Glomerular visceral epithelial cell (primary cell): Measurements from ENCODE around the gene ZSCAN9.

Experiments
- DNase-seq: peaks from one replicate; pipeline ENCODE4 v3.0.0-alpha.2; 2016; ENCODE audit errors: extremely low spot score

The ZSCAN9 gene

GRCh38 chr6:28225056-28225834 is at the start of gene ZSCAN9:
Gene ZSCAN9, plus strand, starts transcription at chr6:28225275. Its CDS starts 1,810 bp downstream, at chr6:28227085.
- peak; percentile 93 for DNase-seq

- no peak for DNase-seq
These were observed 48.7 kb upstream of the ZSCAN9 start for GRCh38 chr6:28176373-28176772.

- DNase-seq, result no peak
These were observed 42.8 kb upstream of the ZSCAN9 start for GRCh38 chr6:28182255-28182654.

- no peak for DNase-seq
These were observed 36.7 kb upstream of the ZSCAN9 start for GRCh38 chr6:28188111-28188979.

GRCh38 chr6:28200020-28200419 is 25.1 kb upstream of the ZSCAN9 start:
- DNase-seq, result no peak

GRCh38 chr6:28203201-28203600 is 21.9 kb upstream of the ZSCAN9 start:
- DNase-seq, result no peak

GRCh38 chr6:28205879-28206278 is 19.2 kb upstream of the ZSCAN9 start:
- no peak for DNase-seq

GRCh38 chr6:28206527-28206926 is 18.5 kb upstream of the ZSCAN9 start:
- DNase-seq, result no peak

- no peak for DNase-seq
These were observed 18.1 kb upstream of the ZSCAN9 start for GRCh38 chr6:28206928-28207509.

GRCh38 chr6:28207510-28208110 is 17.5 kb upstream of the ZSCAN9 start:
- DNase-seq, result no peak

- no peak for DNase-seq
These were observed 16.9 kb upstream of the ZSCAN9 start for GRCh38 chr6:28208111-28208659.

GRCh38 chr6:28209753-28210535 is 15.1 kb upstream of the ZSCAN9 start:
- DNase-seq, result no peak

- DNase-seq, result no peak
These were observed 13.1 kb upstream of the ZSCAN9 start for GRCh38 chr6:28211840-28212509.

GRCh38 chr6:28212510-28213212 is 12.4 kb upstream of the ZSCAN9 start:
- DNase-seq, result peak; percentile 90

GRCh38 chr6:28213213-28213523 is 11.9 kb upstream of the ZSCAN9 start:
- DNase-seq, result no peak

- DNase-seq, result no peak
These were observed 9.7 kb upstream of the ZSCAN9 start for GRCh38 chr6:28215425-28215824.

GRCh38 chr6:28217890-28218289 is 7.2 kb upstream of the ZSCAN9 start:
- no peak for DNase-seq

- DNase-seq, result peak; percentile 79
These were observed 6.5 kb upstream of the ZSCAN9 start for GRCh38 chr6:28218312-28219248.
